AG10803 (cell line): ENCODE results near the gene PRH2.

Experiments
- DNase-seq: peaks from one replicate; pipeline ENCODE4 v3.0.0; 2010; ENCODE audit warnings: low read depth
- H3K4me3 ChIP-seq: 2 replicates; pipeline ENCODE4 v1.5.1; 2011; ENCODE audit warnings: mild to moderate bottlenecking, low read length, control low read depth
- CTCF ChIP-seq: conservative IDR thresholded peaks from 2 replicates; pipeline ENCODE4 v1.5.1; 2011; ENCODE audit warnings: mild to moderate bottlenecking, low read length, control low read depth, inconsistent platforms

Gene PRH2

DNA sequence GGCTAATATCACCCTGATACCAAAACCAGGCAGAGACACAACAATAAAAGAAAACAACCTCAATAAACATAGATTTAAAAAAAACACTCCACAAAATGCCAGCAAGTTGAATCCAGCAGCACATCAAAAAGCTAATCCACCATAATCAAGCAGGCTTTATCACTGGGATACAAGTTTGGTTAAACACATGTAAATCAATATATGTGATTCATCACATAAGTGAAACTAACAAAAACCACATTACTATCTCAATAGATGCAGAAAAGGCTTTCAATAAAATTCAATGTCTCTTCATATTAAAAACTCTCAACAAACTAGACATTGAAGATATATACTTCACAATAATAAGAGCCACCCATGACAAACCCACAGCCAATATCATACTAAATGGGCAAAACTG is 27.0 kb downstream of the PRH2 start:
- H3K4me3 ChIP-seq, result no peak overlapping the region
- DNase-seq, result no peak
- no peak for TF ChIP-seq CTCF

GRCh38 chr12:10957741-10958140 is 28.7 kb downstream of the PRH2 start:
- H3K4me3 ChIP-seq, result no peak overlapping the region
- TF ChIP-seq CTCF, result no peak
- peak; percentile 57 for DNase-seq

GRCh38 chr12:10959804-10960203 is 30.8 kb downstream of the PRH2 start:
- TF ChIP-seq CTCF, result no peak
- DNase-seq, result peak; percentile 11
- H3K4me3 ChIP-seq, result no peak overlapping the region

- TF ChIP-seq CTCF, result no peak
Measured at GRCh38 chr12:10960211-10960610, 31.2 kb downstream of the PRH2 start.

GRCh38 chr12:10965476-10965875 is 36.4 kb downstream of the PRH2 start:
- TF ChIP-seq CTCF, result no peak
- peak; percentile 31 for DNase-seq

More at GRCh38 chr12:10960211-10960610, 31.2 kb downstream of the PRH2 start:
- H3K4me3 ChIP-seq, result no peak overlapping the region
- no peak for DNase-seq

GRCh38 chr12:10966314-10966713 is 37.3 kb downstream of the PRH2 start:
- no peak for TF ChIP-seq CTCF
- no peak overlapping the region for H3K4me3 ChIP-seq
- DNase-seq, result no peak

More at GRCh38 chr12:10965476-10965875, 36.4 kb downstream of the PRH2 start:
- H3K4me3 ChIP-seq, result no peak overlapping the region

GRCh38 chr12:10967409-10967808 is 38.4 kb downstream of the PRH2 start:
- DNase-seq, result peak; percentile 89
- H3K4me3 ChIP-seq, result no peak overlapping the region
- no peak for TF ChIP-seq CTCF
